HG02938 (cell line): ENCODE data around the gene MSH3.
A peak's percentile ranks its signal among the peaks of the same experiment; 100 is the strongest.

Source experiments
- ATAC-seq: cut with Tn5 transposase; IDR thresholded peaks from one replicate; pipeline ENCODE4 v1.9.1; 2021; ENCODE audit warnings: mild to moderate bottlenecking, moderate library complexity; ENCODE audit not compliant: unreplicated experiment

Gene MSH3

DNA sequence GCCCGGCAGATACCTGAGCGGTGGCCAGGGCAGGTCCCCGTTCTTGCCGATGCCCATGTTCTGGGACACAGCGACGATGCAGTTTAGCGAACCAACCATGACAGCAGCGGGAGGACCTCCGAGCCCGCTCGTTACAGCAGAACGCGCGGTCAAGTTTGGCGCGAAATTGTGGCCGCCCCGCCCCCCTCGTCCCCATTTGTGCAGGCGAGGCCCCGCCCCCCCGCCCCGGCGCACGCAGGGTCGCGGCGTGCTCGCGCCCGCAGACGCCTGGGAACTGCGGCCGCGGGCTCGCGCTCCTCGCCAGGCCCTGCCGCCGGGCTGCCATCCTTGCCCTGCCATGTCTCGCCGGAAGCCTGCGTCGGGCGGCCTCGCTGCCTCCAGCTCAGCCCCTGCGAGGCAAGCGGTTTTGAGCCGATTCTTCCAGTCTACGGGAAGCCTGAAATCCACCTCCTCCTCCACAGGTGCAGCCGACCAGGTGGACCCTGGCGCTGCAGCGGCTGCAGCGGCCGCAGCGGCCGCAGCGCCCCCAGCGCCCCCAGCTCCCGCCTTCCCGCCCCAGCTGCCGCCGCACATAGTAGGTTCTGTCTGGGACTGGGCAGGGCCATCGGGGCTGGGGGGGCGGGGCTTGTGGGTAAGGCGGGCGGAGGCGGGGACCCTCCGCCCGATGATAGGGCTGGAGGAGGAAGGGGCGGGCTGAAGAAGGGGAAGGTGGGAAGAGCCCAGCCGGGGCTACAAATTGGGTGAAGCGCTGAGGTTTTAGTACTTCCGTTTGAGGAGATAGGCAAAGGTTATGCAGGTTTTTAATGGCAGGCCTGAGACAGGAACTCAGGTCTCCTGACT is at the start of gene MSH3, which contains the start of gene DHFR:
Gene MSH3 (plus strand): TSS at position 262 of the 840 bp plus-strand sequence. CDS start 76 bp downstream, at position 338.
Gene DHFR (minus strand): TSS at position 593 of the 840 bp plus-strand sequence. CDS start 494 bp downstream, at position 99.
- peak; percentile 41 for ATAC-seq

DNA sequence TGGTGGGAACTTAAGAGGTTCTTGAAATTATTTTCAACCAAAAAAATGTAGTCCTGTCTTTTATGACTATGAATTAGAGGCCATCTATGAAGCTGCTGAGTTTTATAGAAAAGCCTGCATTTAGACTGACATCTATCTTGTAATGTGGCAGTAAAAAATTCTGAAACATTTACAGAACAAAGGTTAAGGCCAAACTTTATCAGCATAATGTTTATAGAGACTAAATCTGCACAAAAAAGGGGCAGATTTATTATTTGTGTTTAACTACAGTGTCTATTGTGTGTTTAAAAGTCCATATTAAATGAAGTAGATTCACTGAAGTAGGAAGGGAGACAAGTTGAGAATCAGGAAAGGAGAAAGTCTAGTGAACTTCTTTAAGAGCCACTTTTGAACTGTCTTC is 47.1 kb upstream of the MSH3 start:
- no peak for ATAC-seq

DNA sequence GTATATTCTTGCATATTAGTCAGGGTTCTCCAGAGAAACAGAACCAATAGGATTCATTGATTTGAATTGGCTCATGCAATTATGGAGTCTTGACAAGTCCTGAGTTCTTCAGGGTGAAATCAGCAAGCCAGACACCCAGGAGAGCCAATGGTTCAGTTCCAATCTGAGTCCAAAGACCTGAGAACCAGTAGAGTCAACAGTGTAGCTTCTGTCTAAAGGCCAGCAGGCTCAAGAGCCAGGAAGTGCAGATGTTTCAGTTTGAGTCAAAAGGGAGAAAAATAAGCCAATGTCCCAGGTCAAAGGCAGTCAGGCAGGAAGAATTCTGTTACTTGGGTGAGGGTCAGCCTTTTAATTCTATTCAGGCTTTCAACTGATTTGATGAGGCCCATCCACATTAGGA is 46.6 kb upstream of the MSH3 start:
- no peak for ATAC-seq

DNA sequence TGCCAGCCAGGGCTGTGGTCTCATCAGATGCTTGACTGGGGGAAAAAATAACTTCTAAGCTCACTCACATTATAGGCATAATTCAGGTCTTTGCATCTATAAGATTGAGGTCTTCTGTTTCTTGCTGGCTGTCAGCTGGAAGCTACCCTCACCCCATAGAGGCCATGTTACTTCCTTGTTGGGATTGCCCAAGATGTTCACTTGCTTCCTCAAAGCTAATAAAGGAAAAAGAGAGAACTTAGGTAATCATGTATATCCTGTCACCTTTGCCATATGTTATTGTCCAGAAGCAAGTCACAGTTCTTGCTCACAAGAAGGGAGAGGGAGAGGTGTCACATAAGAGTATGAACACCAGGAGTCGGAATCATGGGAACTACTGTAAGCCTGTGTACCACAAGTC is 45.7 kb upstream of the MSH3 start:
- no peak for ATAC-seq

DNA sequence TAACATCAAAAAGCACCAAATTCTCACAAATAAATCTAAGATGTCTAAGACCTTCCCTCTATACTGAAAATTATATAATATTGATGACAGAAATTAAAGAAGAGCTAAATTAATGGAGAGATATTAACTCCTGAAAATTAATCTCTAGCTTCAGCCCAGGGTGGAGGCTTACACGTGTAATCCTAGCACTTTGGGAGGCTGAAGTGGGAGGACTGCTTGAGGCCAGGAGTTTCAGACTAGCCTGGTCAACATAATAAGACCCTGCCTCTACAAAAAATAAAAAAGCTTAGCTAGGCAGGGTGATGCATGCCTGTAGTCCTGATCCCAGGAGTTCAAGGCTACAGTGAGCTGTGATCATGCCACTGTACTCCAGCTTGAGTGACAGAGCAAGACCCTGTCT is 44.8 kb upstream of the MSH3 start:
- ATAC-seq = no peak

DNA sequence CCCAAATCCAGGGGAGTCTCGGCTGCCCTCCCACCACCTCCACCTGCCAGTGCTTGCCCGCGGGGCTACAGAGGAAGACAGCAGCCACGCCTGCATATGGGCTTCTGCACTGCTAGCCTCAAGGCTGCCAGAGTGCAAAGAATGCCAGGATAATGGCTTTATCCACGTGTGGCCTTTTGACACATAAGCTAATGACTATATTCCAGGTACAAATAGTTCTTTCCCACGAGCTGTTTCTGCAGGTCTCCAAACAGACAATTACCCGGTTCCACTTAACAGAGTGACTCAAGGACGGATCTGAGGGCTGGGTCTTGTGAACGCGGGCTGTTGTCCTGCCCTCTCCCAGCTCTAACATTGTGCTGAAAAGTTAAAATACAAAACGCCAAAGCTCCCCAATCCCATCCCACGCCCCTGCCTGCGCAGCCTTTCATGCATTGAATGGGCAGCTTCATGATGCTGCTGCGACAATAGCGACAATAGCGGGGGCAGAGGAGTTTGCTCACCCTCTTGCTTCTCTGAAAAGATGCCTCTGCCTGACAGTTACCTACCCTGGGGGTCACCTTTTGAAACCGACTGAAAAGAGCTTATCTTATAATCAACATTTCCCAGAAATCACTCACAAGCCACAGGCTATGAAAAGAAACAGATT is 39.1 kb upstream of the MSH3 start:
- ATAC-seq = no peak

DNA sequence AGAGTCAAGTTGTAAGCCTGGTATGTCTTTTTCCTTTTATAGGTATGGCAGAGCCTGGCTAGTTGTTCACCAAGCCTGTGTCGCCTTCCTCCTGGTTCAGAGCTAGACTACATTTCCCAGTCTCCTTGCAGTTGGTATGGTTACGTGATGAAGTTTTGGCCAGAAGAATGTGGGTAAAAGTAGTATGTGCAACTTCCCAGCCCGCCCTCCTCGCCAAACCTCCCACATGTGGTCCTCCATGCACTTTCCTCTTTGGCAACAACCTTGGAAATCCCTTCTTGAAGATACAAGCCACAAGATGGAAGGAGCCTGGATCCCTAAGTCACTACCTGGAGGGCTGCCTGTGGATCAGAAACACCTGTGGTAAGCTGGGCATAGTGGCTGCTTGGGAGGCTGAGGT is 36.0 kb upstream of the MSH3 start:
- ATAC-seq = no peak

DNA sequence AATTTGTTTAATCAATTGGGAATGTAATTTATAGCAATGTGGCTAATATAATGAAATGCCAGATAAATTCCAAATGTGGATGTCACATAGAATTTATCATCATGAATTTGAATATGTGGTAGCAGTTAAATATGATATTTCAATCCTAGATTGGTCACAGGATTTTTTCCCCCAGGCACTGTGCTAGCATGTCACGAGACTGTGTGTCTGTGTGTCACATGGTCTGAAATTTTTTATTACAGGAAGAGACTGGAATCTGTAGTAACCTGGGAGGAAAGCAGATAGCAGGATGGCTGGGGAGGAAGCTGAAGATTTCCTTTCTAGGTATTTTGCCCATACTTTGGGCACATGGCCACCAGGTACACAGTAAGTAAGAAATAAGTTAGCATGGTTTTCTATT is 35.4 kb upstream of the MSH3 start:
- no peak for ATAC-seq

DNA sequence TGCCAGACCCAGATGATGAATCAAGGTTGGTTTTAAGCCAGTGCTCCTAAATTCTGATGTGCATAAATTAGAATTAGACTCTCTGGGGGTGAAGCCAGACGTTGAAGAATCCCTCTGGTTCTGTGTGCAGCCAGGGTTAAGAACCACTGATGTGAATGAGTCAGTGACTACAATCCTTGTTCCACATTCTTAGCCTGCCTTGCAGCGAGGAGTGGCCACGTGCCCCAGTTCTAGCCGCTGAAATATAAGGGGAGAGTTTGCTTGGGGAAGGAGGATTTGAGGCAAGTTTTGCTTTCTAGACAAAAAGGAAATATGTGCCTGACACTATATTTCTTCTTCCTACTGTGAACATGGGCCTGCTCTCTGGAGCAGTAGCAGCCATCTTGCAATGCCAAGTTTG is 34.2 kb upstream of the MSH3 start:
- no peak for ATAC-seq

DNA sequence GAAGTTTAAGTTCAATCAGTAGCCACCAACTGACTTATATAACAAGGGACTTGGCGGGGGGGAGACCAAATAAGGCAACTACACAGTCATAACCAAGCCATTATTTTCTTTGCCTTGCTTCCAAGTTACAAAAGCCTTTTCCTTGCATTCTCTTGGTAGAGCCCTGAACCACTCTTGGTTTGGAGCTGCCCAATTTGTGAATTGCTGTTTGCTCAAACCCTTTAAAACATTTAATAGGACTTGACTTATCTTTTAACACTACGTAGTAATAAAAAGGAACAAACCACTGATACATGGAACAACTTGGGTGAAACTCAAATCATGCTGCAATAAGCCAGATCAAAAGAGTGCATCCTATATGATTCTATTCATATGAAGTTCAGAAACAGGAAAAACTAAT is 31.7 kb upstream of the MSH3 start:
- no peak for ATAC-seq

DNA sequence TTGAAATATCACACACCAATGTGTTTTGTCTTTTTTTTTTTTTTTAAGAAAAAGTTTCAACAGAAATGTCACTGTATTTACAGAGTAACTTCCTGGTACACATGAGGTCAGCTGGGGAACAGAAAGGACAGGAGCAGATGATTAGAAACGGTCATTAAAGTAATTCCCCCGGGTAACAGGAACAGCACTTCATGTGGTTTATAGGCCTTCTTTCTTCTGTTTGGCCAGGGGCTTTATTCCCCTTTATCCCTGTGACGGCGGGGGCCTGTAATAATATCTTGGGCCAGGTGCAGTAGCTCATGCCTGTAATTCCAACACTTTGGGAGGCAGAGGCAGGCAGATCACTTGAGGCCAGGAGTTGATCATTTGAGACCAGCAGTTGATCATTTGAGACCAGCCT is 30.5 kb upstream of the MSH3 start:
- no peak for ATAC-seq

DNA sequence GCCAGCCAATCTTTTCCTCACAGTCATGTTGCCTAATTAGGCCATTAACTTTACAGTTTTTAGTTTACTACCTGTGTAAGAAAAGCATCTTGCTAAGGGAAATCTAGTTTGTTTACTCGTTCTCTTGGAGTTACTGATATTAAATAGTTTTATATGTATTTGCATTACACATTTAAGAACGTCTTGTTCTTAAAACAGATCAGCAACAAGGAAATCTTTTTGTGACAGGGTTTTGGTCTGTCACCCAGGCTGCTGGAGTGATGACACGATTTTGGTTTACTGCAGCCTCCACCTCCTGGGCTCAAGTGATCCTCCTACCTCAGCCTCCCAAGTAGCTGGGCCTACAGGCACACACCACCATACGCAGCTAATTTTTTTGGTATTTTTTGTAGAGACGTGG is 29.2 kb upstream of the MSH3 start:
- no peak for ATAC-seq

DNA sequence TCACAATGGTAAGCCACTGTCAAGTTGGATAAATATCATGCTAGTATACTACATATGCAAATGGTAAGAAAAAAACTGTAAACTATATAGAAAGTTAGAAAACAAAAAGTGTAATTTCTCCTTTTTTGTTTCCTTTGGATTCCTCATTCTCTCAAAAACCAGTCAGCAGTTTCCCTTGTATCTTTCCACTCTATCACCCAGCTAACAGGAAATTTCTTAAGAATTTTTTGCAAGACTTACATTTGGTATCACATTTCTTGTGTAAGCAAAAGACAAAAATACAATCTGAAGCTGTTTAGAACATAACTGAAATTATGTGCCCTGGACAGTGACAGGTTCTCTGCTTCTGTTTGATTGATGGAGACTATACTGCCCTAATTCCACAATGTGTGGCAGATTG is 25.2 kb upstream of the MSH3 start:
- no peak for ATAC-seq

DNA sequence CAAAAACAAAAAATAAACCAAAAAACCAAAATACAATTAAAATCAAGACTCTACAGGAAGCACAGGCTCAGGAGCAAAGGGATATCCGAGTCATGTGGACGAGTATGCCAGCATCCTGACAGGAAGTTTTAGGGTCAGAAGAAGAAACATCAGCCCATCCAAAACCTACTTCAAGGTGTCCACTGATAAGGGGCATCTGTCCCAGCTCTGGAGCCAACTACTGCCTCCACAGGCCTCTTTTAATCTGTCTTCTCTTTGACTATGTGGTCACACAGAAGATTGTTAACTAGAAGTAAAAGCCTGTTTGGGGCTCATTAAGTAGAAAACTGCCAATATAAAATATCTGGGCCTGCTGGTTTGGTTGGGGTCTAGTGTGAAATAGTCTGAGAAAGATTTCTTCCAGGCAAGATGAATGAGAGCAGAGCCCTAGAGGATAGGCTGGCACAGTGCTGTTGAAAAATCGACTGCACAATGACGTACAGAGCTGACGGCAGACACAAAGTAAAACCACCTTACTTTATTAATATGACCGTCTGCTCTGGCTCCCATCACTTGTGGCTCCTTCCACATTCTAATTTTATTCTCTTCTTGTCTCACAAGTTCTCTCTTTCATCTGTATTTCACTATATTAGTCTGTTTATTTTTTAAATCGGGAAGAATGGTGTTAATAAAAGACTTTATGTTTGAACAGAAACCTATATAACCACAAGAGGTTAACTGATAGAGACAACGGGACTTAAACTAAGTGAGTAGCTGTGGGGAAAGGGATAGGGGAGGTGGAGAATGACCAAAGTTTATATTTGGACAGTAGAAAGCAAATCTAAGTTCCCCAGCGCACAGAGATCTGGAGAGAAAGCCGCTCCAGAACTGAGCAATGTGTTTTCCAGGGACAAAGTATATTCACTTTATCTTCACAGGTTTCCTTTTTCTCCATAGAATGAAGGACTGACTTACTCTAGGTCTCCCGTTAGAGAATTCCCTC is 22.9 kb upstream of the MSH3 start:
- ATAC-seq = no peak

DNA sequence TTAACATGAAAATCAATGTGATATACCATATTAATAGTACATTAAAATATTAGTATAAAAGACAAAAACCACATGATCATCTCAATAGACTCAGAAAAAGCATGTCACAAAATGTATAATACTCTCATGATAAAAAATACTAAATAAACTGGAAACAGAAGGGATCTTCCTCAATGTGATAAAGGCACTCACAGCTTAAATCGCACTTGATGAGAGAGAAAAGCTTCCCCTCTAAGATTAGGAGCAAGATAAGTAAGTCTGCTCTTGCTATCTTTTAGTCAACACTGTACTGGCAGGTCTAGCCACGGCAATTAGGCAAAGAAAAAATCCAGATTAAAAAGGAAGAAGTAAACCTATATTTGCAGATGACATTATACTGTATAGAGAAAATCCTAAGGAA is 21.8 kb upstream of the MSH3 start:
- no peak for ATAC-seq

DNA sequence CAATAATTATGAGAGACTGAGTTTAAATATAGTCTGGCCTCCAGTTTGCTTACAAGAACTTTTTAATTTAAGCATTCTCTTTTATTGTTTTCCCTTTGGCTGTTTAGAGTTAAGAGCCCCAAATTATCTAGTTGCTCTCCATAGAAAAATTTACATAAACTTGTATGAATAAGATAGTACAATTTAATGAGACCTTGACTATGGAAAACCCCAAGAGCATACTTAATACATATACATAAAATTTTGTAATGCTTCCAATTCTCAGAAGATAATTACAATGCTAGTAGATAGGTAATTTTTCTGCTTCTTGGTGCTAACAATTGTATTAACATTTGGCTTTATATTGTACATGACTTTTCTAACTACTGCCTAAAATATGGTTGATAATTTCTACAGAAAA is 20.3 kb upstream of the MSH3 start:
- no peak for ATAC-seq

DNA sequence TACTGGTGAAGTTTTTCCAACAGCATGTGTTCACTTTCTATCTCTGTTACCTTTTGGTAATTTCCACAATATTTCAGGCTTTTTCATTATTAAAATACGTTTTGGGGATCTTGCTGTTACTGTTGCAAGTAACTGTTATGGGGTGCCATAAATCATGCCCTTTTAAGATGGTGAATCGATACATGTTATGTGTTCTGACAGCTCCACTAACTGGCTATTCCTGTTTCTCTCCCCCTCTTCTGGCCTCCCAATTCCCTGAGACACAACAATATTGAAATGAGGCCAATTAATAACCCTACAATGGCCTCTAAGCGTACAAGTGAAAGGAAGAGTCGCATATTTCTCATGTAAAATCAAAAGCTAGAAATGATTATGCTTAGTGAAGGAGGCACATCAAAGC is 13.1 kb upstream of the MSH3 start:
- no peak for ATAC-seq

DNA sequence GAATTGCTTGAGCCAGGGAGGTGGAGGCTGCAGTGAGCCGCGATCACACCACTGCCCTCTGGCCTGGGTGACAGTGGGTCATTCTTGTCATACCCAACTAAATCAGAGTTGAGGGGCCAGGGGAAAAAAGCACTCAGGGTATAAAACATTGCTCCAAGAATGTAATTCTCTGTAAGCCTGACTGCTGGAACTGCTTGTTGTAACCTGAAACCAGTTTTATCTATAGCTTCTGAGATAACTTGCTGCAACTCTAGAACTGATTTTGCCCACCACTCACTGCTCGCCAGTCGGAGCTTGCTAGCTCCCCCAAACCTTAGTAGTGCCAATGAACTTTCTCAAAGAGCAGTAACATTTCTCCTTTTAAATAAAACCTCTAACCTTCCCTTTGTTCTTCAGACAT is 9.6 kb upstream of the MSH3 start:
- ATAC-seq = no peak

DNA sequence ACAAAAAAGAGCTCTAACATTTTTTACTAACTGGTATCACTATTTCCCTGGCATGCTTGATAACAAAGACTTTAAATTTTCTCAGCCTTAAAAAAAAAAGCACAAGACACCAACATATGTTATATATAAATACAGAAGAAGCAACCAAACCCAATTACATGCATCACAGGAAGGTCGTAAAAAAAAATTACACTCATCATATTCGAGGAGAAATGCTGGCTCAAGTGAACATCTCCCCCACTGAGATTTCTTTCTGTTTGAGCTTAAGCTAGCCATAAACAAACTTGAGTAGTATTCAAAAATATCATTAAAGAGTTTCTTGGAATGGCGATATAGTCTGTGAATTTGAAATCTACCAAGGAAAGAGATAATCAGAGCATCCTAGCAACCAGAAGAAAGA is 7.5 kb upstream of the MSH3 start:
- ATAC-seq = no peak

DNA sequence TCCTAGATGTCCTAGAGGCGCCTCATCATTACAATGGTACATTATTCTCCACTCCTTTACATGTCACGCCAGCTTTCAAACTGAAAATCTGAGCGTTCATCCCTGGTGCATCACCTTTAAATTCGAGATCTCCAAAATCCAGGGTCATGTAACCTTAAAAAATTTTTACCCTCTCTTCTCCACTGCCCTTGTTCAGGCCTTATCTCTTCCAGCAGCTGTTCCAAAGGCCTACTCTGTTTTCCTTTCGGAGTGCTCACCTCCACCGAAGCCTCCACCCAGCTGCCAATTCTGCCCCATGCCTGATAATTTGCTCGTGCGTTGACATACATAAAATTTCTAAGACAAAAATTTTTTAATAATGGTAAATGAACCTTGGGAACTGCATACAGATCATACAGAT is 950 bp upstream of the MSH3 start:
- ATAC-seq = no peak

DNA sequence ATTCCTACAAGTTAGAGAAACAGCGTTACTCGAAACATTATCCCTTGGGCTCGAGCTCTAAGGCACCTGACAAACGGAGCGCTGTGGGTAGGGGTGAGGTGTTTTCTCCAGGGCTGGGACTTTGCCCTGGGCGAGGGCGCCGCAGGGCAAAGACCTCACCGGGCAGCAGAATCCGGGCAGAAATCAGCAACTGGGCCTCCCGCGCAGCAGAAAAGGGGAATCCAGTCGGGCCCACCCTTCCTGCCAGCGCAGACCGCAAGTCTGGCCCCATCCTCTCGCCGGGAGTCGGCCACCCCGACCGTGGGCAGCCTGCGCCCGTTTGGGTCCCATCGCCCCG is 430 bp upstream of the MSH3 start:
- no peak for ATAC-seq
